ENCODE data around the gene IL17C.
A peak's percentile ranks its signal among the peaks of the same experiment; 100 is the strongest.

IL17C gene

GRCh38 chr16:88684569-88685155 is 46.3 kb downstream of the IL17C start:
- DNase-seq (ENCODE audit: low read depth in 4 of 4, low spot score in 1 of 4) = no peak

GRCh38 chr16:88685156-88686061 is 47.0 kb downstream of the IL17C start:
- DNase-seq (ENCODE audit: low read depth in 4 of 4, low spot score in 1 of 4) = peak in 1 of 4 experiments; percentile 65

GRCh38 chr16:88686062-88686438 is 47.7 kb downstream of the IL17C start:
- DNase-seq (ENCODE audit: low read depth in 4 of 4, low spot score in 1 of 4) = no peak

- peak; percentile 50 to 82 (median 67) for DNase-seq (ENCODE audit: low read depth in 4 of 4, low spot score in 1 of 4)
Measured at GRCh38 chr16:88686439-88687253, 48.3 kb downstream of the IL17C start, which contains the start of gene SNAI3. Gene SNAI3 (minus strand): TSS chr16:88686507. CDS start chr16:88686406, 101 bp downstream.

- DNase-seq (ENCODE audit: low read depth in 4 of 4, low spot score in 1 of 4) = no peak
Measured at GRCh38 chr16:88687254-88687576, 48.8 kb downstream of the IL17C start.

GRCh38 chr16:88687676-88688012 is 49.3 kb downstream of the IL17C start:
- no peak for DNase-seq (ENCODE audit: low read depth in 4 of 4, low spot score in 1 of 4)

GRCh38 chr16:88688013-88688778 is 49.8 kb downstream of the IL17C start:
- DNase-seq (ENCODE audit: low read depth in 4 of 4, low spot score in 1 of 4) = no peak

All from stimulated activated CD4-positive, alpha-beta T cell treated with anti-CD3 and anti-CD28 coated beads, Interleukin-1b, Interleukin-23, amount 100 ng/mL, for 24 hours (primary cell).